ENCODE data around the gene KRT83.
"Not testable (repeated sequence)": the region's sequence is repeated elsewhere in the genome, so short reads cannot be mapped to it uniquely, and the experiment has no call there.

Gene KRT83

DNA sequence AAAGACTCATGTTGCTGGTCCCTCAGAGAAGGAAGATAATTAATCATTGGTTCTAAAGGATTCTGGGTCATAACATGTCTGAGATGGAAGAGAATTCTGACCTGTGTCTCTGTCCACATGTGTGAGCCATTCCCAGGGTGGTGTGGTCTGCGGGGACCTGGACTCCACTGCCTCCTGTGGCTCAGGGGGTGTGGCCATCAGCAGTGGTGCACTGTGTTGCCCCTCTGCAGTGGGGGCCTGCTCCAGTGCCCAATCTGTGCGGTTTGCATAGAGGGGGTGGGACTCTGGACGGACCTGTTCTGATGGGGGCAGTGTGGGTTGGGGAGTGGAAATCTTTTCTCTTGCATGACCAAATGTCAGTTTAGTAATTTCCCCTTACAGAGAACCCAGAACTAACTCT is 32.6 kb upstream of the KRT83 start:
- DNase-seq (ENCODE audit: low spot score) = no peak

DNA sequence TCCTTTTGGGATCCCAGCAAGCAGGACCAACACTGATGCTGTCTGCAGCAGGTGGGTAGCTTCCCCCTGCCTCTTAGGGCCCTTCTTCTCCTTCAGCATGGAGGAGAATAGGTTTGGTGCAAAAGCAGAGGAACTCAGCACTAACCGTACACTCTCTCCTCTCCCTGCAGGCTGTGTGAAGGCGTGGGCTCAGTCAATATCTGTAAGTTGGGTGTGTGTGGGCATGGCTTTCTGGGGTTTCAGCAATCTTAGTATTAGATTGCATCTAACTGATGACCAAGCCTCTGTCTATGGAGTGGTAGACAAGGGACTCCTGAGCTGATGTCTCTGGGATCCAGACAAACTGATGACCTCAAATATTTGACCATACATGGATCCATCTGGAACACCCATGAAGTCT is 31.8 kb upstream of the KRT83 start:
- no peak for DNase-seq (ENCODE audit: low spot score)

DNA sequence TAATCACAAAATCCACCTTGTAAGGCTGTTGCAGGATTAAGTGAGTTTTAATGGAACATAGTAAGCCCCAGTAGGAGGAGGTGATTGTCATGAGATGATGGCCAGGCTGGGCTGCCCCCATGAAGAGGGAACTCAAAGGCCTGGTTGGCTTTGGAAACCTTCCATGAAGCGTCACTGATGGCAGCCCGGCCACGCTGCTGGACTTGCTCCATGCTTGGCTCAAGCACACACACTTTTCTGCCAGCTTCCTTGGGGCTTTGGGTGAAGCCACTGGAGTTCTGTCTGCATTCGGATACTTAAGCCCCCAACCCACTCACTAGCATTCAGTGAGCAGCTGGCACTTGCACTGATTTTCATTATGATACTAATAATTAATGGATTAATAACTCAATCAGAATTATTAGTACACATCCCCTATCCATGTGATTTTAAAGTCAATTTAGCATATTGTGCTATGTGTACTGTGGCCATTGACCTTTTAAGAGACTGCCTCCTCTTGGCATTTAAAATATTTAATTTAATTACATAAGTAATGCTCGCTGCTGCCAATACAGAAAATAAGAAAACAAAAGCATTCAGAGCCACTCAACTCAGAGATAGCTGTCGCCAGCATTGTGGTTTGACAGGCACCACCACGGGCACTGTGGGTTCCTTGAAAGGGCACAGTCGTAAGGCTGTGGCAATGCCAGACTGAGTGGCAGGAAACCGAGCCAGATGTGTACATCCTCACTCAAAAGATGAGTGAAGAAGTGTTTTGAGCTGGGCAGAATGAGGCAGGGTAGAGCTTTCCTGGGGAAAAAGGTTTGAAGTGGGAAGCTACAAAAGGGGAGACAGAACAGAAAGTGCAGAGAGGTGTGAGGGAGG is 30.2 kb upstream of the KRT83 start:
- DNase-seq (ENCODE audit: low spot score) = no peak

DNA sequence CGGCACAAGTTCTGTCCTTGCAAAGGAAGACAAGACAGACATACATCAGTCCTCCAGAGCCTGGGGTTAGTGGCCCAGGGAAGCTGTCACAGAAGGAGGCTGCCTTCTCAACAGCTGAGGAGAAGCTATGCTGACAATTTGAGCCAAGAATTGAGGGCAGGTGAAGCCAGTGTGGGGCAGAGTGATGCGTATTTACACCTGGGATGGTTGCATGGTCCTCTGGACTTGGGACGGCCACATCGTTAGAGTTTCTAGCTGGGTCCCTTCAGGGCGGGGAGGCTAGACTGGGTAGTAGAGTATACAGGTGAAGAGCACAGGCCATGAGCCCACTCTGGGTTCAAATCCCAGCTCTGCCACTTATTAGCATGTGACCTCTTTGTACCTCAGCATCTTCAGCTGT is 29.6 kb upstream of the KRT83 start:
- no peak for DNase-seq (ENCODE audit: low spot score)

DNA sequence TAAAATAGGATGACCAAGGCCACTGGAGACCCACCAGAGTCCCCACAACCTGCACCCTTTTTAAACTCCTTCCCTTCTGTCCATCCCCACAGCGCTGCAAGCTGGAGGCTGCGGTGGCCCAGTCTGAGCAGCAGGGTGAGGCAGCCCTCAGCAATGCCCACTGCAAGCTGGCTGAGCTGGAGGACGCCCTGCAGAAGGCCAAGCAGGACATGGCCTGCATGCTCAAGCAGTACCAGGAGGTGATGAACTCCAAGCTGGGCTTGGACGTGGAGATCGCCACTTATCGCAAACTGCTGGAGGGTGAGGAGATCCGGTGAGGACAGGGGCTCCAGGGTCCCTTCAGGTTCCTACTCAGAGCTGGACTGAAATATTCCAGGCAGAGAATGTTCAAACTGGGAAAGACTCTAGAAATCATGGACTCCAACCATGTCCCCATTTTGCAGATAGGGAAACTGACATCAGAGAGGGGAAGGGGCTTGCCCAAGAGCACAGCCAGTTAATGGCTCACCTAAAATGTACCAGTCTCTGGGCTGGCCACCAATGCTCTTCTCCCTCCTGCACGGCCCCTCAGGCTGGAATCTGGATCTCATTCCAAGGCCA is 28.9 kb upstream of the KRT83 start:
- no peak for DNase-seq (ENCODE audit: low spot score)

DNA sequence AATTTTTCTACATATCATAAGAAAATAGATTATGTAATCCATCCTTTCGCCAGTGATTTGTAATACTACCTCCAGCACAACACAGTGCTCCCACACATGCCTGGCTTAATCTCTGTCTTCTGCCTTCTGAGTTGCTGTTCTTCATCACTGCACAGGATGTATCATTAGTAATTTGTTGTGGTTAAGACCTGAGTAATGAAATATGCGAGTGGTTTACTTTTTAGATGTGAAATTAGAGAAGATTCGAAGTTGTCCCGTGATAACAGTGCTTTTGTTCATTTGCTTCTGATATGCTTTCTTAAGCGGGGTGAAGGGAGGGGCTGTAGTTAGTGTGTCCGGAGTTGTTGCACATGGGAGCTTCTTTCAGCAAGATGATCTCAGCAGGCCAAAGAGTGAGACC is 28.0 kb upstream of the KRT83 start:
- no peak for DNase-seq (ENCODE audit: low spot score)

DNA sequence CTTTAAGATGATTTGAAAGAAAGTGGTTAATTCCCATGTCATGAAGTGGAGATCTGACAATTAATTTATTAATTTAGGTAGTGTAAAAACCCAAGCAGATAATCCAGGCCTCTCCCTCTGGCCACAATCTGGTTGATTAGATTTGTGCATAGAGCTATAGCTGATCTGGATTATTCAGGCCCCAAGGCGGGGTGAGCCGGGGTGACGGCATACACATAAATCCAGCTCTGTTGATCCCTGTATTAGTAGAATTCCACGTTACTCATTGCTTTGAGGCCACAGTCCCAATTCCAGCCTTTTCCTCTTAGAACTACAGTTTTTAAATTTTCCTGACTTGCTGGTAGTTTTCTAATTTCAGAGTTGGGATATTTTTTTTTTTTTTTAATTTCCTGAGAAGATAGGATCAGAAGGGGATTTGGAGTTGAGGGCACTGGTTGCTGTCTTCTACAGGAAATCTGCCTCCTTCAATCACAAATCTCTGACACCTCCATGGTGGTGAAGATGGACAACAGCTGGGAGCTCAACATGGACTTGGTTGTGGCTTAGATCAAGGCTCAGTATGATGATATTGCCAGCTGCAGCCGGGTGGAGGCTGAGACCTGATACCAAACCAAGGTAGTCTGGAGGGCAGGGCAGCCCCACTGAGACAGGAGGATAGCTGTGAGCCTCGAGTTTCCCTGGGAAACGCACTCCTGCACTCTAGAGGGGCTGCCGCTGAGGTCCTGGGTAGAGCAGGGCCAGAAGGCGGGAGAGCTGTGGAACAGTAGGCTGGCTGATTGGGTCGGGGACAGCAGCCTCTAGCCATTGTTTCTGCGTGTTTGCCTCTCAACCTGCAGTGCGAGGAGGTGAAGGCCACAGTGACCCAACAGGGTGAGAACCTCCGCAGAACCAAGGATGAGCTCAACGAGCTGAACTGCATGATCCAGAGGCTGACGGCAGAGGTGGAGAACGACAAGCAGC is 26.6 kb upstream of the KRT83 start:
- DNase-seq (ENCODE audit: low spot score) = no peak

DNA sequence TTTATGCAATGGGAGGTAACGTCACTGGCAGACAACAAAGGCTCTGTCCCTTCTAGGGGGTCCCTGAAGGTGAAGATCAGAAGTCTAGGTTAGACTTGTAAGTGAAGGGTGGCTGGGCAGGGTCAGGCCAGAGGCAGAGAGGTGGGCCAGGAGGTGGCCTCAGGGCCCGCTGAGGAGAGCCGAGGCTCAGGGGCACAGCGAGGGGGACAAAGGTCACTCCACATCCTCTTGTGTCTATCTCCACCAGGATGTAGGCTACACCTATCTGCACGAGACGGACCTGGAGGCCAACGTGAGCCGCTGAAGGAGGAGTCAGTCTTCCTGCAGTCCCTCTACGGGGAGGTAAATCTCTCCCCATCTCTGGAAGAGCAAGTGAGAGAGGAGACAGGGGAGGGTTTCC is 25.8 kb upstream of the KRT83 start:
- DNase-seq (ENCODE audit: low spot score) = no peak

DNA sequence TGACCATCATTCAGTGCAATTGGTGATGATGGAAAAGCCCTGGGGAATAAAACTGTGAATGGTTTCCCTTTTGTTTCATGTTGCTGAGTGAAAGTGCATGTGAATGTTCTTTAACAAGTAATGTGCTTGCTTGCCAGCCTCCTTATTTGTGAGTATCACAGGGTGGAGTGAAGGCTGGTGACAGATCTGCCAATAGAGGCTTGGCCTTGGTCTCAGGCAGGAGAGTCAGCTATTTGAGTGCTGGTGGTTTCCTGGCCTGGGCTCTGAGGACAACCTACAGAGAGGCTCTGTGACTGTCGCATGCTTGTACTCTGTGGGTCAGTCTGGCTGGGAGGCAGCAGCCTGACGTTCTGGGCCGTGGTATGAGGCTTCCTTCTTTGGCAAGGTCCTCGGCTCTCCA is 25.4 kb upstream of the KRT83 start:
- DNase-seq (ENCODE audit: low spot score) = no peak

DNA sequence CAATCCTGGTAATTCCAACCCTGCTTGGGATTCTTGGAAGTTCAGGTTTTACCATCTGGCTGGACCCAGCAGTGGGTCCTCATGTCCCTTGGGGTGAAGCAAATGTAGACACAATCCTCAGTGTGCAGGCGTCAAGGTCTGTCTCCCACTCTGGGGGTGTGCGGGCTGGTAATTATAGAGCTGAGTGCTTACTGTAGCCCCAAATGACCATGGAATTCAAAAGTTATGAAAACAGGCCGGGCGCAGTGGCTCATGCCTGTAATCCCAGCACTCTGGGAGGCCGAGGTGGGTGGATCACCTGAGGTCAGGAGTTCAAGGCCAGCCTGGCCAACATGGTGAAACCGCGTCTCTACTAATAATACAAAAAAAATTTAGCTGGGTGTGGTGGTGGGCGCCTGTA is 23.8 kb upstream of the KRT83 start:
- DNase-seq (ENCODE audit: low spot score) = not testable (repeated sequence)

DNA sequence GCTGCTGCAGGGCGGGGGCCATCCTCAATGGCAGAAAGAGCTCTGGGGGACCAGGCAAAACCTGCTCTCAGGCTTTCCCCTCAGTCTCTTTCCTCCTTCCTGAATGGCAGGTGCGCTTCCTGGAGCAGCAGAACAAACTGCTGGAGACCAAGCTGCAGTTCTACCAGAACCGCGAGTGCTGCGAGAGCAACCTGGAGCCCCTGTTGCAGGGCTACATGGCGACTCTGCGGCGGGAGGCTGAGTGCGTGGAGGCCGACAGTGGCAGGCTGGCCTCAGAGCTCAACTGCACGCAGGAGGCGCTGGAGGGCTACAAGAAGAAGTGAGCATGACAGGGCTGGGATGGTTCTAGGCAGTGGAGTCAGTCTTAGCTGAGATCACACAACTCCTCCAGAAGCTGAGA is 22.9 kb upstream of the KRT83 start:
- no peak for DNase-seq (ENCODE audit: low spot score)

DNA sequence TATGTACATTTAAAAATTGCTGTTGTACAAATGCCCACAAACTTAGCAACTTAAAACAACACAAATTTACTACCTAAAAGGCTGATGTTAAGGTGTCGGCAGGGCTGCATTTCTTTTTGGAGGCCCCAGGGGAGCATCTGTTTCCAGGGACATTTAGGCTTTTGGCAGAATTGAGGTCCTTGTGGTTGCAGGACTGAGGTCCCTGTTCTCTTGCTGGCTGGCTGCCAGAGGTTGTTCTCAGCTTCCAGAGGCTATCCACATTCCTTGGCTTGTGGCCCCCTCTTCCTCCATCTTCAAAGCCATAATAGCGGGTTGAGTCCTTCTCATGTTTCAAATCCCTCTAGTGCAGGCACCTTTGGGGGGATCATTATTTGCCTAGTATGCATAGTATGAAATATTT is 22.4 kb upstream of the KRT83 start:
- DNase-seq (ENCODE audit: low spot score) = no peak

DNA sequence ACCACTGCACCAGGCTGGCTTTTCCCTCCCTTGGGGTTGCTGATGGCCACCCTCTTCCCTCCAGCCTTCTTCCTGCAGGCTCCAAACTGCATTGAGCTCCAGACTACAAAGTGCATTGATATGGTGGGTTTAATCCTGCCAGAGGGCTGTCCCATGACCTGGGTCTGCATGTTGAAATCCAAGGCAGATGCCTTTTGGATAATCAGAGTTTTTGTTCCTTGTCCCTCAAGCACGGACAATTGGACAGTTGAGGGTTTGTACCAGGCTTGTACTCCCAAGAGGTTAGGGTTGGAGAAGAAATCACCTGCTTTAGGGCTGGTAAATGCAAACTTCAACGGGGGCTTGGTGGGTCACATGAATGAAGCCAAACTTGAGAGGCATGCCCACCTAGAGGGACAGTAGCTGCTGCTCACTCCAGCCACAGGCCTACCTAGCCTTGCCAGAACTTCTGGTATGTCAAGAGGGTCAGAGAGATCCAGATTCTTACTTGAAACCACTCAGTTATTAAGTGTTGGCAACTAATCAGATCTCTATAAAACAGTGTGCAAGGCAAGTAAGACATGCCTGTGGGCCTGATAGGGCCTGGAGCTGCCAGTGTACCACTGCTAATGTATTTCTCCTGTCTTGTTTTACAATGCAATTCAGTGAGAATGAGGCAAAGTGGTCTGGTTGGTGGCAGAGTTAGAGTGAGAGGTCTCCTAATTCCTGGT is 21.7 kb upstream of the KRT83 start:
- DNase-seq (ENCODE audit: low spot score) = no peak

DNA sequence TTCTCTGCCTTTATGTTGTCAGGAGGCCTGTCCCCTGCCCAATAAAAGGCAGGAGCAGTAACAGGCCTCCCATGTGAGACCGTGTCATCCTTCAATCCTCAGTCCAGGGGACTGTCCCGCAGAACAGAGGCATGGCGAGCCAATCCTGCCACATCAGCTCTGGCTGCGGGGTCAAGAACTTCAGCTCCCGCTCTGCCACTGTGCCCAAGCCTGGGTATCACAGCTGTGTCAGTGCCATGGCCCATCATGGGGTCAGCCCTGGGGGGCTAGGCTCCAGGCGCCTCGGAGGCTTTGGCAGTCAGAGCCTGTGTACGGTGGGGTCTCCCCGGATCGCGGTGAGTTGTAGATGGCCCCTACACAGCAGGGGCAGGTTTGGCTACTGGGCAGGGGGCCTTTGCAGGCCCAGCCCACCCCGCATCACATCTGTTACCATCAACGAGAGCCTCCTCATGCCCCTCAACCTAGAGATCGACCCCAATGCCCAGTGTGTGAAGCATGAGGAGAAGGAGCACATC is 19.9 kb upstream of the KRT83 start:
- no peak for DNase-seq (ENCODE audit: low spot score)

DNA sequence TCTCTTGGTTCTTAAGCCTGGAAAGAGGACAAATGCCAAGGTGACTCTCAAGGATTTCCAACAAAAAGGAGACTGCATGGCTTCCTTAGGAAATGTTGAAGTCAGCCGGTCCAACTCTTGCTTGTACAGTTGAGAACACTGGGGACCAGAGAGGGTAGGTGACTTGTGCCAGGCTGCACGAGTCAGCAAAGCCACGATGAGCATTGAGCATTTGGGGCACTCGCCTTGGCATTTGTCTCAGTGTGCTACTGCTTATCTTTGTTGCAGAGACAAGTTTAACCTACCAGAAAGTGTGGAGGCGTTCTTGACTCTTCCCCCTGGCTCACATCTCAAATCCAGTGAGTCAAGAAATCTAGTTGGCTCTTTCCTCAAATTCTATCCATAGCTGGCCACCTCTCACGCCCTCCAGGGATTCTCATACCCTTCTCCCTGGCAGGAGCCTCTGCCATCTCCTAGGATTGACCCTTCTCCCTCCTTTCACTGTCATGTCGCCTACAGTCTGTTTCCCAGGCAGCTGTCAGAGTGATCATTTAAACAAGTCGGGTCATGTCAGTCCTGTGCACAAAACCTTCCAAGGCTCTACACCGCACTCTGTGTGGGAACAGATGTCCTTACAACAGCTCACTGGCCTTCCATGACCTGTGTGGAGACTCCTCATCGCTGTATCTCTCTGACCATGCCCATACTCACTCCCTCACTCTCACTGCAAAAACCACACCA is 17.2 kb upstream of the KRT83 start:
- no peak for DNase-seq (ENCODE audit: low spot score)

DNA sequence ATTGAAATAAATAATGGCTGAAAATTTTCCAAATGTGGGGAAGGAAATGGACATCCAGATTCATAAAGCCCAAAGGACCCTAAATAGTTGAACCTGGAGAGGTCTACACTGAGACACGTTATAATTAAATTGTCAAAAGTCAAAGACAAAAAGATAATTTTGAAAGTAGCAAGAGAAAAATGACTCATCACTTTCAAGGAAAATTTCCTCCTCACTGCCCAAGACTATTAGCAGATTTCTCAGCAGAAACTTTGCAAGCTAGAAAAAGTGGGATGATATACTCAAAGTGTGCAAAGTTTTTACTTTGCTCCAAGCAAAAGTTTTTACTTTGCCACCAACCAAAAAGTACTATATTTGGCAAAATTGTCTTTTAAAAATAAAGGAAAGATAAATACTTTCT is 15.9 kb upstream of the KRT83 start:
- DNase-seq (ENCODE audit: low spot score) = no peak

DNA sequence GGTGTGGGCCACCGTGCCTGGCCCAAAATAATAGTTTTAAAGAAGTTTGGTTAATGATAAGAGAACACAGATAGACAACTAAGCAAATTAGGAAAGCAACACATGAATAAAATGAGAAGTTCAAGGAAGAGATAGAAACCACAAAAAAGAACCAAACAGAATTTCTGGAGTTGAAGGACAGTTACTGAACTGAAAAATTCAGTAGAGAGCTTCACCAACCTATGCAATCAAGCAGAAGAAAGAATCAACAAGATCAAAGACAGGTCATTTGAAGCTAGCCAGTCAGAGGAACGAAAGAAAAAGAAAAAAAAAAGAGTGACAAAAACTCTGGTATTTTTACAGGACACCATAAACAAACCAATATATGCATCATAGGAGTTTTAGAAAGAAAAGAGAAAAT is 15.4 kb upstream of the KRT83 start:
- no peak for DNase-seq (ENCODE audit: low spot score)

DNA sequence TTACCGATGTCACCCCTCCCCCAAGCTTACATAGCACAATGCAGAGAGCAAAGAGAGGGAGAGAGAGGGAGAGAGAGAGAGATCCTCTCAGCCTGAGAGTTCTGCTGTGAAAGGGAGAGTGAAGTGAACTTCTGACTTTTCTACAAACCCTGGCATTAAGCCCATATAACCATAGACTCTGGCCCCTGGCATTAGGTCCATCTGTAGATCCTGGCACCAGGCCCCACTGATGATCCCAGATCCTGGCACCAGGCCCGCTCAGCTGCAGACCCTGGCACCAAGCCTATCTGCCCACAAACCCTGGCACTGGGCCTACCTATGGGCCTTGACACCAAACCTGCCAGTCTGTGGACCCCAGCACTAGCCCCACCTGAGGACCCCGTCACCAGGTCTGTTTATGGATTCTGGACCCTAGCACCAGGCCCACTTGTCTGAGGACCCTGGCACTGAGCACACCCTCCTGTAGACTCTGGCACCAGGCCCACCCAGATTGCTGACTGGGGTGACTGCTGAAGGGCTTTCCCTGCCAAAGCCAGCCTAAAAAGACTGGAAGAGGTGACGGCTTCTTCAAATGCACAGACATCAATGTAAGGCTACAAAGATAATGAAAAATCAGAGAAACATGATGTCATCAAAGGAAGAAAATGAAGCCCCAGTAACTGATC is 14.5 kb upstream of the KRT83 start:
- no peak for DNase-seq (ENCODE audit: low spot score)

DNA sequence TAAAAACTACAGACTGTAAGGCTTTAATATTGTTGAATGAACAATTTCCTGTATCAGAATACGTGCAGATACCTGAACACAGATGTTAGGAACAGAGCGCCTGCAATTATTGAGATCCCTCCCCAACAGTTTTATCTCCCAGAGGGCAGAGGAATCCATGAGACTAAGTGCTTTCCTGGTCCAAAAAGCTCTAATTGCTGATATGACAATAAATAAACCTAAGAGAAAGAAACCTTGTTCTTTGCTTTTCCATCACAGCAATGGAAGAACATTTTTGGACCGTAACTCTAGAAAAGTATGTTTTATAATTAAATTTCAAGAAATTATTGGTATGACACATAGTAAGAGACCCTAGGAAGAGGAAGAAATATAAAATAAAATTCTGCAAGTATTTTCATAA is 13.0 kb upstream of the KRT83 start:
- no peak for DNase-seq (ENCODE audit: low spot score)

DNA sequence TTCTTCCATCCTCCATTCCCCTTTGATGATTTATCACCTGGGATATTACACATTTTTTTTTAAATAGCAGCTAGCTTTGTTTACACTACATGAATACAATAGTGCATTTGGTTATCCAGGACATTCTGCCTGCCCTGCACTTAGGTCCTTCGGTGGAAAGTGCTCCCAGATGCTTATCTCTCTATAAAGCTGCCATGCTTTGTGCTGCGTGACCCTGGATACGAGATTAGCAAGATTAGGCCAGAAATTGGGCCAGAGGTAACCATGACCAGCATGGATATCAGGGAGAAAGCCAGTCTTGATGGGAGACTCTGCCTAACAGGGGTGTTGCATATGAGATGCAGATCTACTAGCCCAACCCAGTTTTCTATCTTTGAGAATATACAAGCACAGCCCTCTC is 12.1 kb upstream of the KRT83 start:
- DNase-seq (ENCODE audit: low spot score) = no peak

DNA sequence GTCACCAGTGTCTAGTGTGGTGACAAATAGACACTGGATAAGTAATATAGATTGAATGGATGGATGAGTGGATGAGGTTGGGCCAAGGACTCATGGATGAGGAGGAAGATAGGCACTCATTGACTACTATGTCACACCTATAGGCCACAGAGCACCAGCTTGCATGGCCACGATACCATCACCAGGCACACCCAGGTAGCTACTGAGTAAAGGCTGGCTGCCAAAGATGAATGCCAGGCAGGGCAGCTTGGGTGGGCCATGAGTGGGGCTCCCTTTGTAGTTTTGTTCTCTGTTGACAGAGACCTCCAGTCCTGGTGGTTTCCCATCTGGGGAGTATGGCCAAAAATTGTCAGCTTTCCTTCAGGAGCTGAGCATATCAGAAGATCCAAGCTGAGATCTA is 11.2 kb upstream of the KRT83 start:
- no peak for DNase-seq (ENCODE audit: low spot score)

Data from kidney capillary endothelial cell (primary cell).